K562 (cell line): ENCODE data around the gene AKAP13.

Source experiments
- CTCF ChIP-seq, 3 experiments: IDR thresholded peaks in 2 of 3; conservative IDR thresholded peaks in 1 of 3; 2 replicates each; pipeline ENCODE4 v1.5.1; 2011 to 2012; ENCODE audit warnings: low read length in 3 of 3, mild to moderate bottlenecking in 3 of 3, control low read depth in 2 of 3, improper control_type of control experiment in 1 of 3, inconsistent platforms in 1 of 3, low read depth in 1 of 3, mixed read lengths in 1 of 3, moderate library complexity in 1 of 3; ENCODE audit not compliant: insufficient read depth in 2 of 3
- EP300 ChIP-seq: IDR thresholded peaks from 2 replicates; pipeline ENCODE4 v1.6.1; 2012; ENCODE audit warnings: low read length, improper control_type of control experiment
- STAT5A ChIP-seq: IDR thresholded peaks from 2 replicates; pipeline ENCODE4 v1.6.1; 2012; ENCODE audit warnings: low read length, inconsistent platforms, borderline replicate concordance
- TCF7L2 ChIP-seq: fragments of 150-350 bp; IDR thresholded peaks from 2 replicates; pipeline ENCODE4 v1.6.1; 2016; ENCODE audit warnings: low read depth, mild to moderate bottlenecking, low read length, moderate library complexity
- TF ChIP-seq, protein P1 (sequence below): sonication (generic); formaldehyde crosslinking; IDR thresholded peaks from 2 replicates; pipeline ENCODE4 v1.8.0; 2023; ENCODE audit warnings: mild to moderate bottlenecking, missing genetic modification reagents

- TF ChIP-seq TCF7L2 (no peak), CTCF (IDR thresholded peaks at IDR 0.05 in 2 of 3, conservative IDR thresholded peaks at IDR 0.05 in 1 of 3; ENCODE audit: insufficient read depth in 2 of 3, low read depth in 1 of 3, low read length in 3 of 3) (no peak), EP300 (no peak), STAT5A (no peak)
- TF ChIP-seq, protein P1, sequence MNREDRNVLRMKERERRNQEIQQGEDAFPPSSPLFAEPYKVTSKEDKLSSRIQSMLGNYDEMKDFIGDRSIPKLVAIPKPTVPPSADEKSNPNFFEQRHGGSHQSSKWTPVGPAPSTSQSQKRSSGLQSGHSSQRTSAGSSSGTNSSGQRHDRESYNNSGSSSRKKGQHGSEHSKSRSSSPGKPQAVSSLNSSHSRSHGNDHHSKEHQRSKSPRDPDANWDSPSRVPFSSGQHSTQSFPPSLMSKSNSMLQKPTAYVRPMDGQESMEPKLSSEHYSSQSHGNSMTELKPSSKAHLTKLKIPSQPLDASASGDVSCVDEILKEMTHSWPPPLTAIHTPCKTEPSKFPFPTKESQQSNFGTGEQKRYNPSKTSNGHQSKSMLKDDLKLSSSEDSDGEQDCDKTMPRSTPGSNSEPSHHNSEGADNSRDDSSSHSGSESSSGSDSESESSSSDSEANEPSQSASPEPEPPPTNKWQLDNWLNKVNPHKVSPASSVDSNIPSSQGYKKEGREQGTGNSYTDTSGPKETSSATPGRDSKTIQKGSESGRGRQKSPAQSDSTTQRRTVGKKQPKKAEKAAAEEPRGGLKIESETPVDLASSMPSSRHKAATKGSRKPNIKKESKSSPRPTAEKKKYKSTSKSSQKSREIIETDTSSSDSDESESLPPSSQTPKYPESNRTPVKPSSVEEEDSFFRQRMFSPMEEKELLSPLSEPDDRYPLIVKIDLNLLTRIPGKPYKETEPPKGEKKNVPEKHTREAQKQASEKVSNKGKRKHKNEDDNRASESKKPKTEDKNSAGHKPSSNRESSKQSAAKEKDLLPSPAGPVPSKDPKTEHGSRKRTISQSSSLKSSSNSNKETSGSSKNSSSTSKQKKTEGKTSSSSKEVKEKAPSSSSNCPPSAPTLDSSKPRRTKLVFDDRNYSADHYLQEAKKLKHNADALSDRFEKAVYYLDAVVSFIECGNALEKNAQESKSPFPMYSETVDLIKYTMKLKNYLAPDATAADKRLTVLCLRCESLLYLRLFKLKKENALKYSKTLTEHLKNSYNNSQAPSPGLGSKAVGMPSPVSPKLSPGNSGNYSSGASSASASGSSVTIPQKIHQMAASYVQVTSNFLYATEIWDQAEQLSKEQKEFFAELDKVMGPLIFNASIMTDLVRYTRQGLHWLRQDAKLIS, result no peak
Measured at GRCh38 chr15:85657132-85657531, 276.7 kb downstream of the AKAP13 start.
